Mesenchymal stem cell (in vitro differentiated cells and primary cell): Measurements from ENCODE around the gene FGF19.

Source experiments
- DNase-seq: peaks from one replicate; pipeline ENCODE4 v3.0.0-alpha.2; 2013
- H2AFZ ChIP-seq: one replicate; pipeline ENCODE4 v1.6.1; 2013; ENCODE audit warnings: low read depth, mild to moderate bottlenecking, control low read depth, inconsistent platforms, low read length, moderate library complexity
- H2AK5ac ChIP-seq: 2 replicates; pipeline ENCODE4 v1.6.1; 2013; ENCODE audit warnings: low read length, moderate library complexity, mild to moderate bottlenecking, inconsistent platforms; ENCODE audit not compliant: severe bottlenecking
- H2BK120ac ChIP-seq: one replicate; pipeline ENCODE4 v1.6.1; 2013; ENCODE audit warnings: low read depth, mild to moderate bottlenecking, inconsistent platforms, low read length, moderate library complexity
- H2BK12ac ChIP-seq, 2 experiments: one replicate each; pipeline ENCODE4 v1.6.1; 2013; ENCODE audit warnings: inconsistent platforms in 2 of 2, low read length in 2 of 2, mild to moderate bottlenecking in 2 of 2, moderate library complexity in 2 of 2, control low read depth in 1 of 2
- H2BK15ac ChIP-seq: one replicate; pipeline ENCODE4 v1.6.1; 2013; ENCODE audit warnings: mild to moderate bottlenecking, low read depth, inconsistent platforms; ENCODE audit not compliant: poor library complexity, severe bottlenecking
- H2BK5ac ChIP-seq: 2 replicates; pipeline ENCODE4 v1.6.1; 2013; ENCODE audit warnings: low read depth, mild to moderate bottlenecking, low read length, control low read depth, inconsistent platforms; ENCODE audit not compliant: poor library complexity, severe bottlenecking
- H3K14ac ChIP-seq, 2 experiments: one replicate each; pipeline ENCODE4 v1.6.1; 2013; ENCODE audit warnings: inconsistent platforms in 2 of 2, low read length in 2 of 2, control low read depth in 1 of 2, mild to moderate bottlenecking in 1 of 2, moderate library complexity in 1 of 2
- H3K18ac ChIP-seq, 2 experiments: one replicate each; pipeline ENCODE4 v1.6.1; 2013; ENCODE audit warnings: inconsistent platforms in 2 of 2, low read length in 2 of 2, control low read depth in 1 of 2, low read depth in 1 of 2, mild to moderate bottlenecking in 1 of 2
- H3K23ac ChIP-seq, 2 experiments: one replicate each; pipeline ENCODE4 v1.6.1; 2013; ENCODE audit warnings: inconsistent platforms in 2 of 2, low read length in 2 of 2, mild to moderate bottlenecking in 2 of 2, moderate library complexity in 2 of 2, control low read depth in 1 of 2
- H3K27ac ChIP-seq: 2 replicates; pipeline ENCODE4 v1.5.1; 2013; ENCODE audit warnings: mild to moderate bottlenecking, moderate library complexity, low read length, control low read depth, inconsistent platforms; ENCODE audit not compliant: poor library complexity, severe bottlenecking
- H3K27me3 ChIP-seq, 2 experiments: 2 replicates each; pipeline versions ENCODE4 v1.6.1 to v1.7.0; 2013; ENCODE audit warnings: low read length in 2 of 2, mild to moderate bottlenecking in 2 of 2, moderate library complexity in 2 of 2, control low read depth in 1 of 2, inconsistent platforms in 1 of 2; ENCODE audit not compliant: control insufficient read depth in 1 of 2, insufficient read depth in 1 of 2
- H3K36me3 ChIP-seq, 2 experiments: 2 replicates each; pipeline versions ENCODE4 v1.6.1 to v1.7.0; 2013; ENCODE audit warnings: low read length in 2 of 2, control low read depth in 1 of 2, inconsistent platforms in 1 of 2, low read depth in 1 of 2, mild to moderate bottlenecking in 1 of 2; ENCODE audit not compliant: insufficient read depth in 2 of 2, control insufficient read depth in 1 of 2
- H3K4ac ChIP-seq, 2 experiments: one replicate each; pipeline ENCODE4 v1.6.1; 2013; ENCODE audit warnings: inconsistent platforms in 2 of 2, low read length in 2 of 2, mild to moderate bottlenecking in 2 of 2, moderate library complexity in 2 of 2, control low read depth in 1 of 2, low read depth in 1 of 2
- H3K4me1 ChIP-seq: 2 replicates; pipeline ENCODE4 v1.6.1; 2013; ENCODE audit warnings: low read depth, low read length, control low read depth; ENCODE audit not compliant: control insufficient read depth, insufficient read depth
- H3K4me2 ChIP-seq: 2 replicates; pipeline ENCODE4 v1.6.1; 2013; ENCODE audit warnings: low read length, mild to moderate bottlenecking, inconsistent platforms; ENCODE audit not compliant: poor library complexity, severe bottlenecking
- H3K4me3 ChIP-seq, 2 experiments: 2 replicates each; pipeline versions ENCODE4 v1.5.1 to v1.7.0; 2013; ENCODE audit warnings: low read length in 2 of 2, mild to moderate bottlenecking in 2 of 2, control low read depth in 1 of 2, low read depth in 1 of 2; ENCODE audit not compliant: insufficient read depth in 1 of 2
- H3K79me1 ChIP-seq: replicated peaks from 2 replicates; pipeline ENCODE4 v1.6.1; 2013; ENCODE audit warnings: mild to moderate bottlenecking, control low read depth, low read length, inconsistent platforms; ENCODE audit not compliant: poor library complexity, severe bottlenecking
- H3K9ac ChIP-seq: 2 replicates; pipeline ENCODE4 v1.7.0; 2013; ENCODE audit warnings: mild to moderate bottlenecking, low read length, moderate library complexity
- H3K9me3 ChIP-seq: 2 replicates; pipeline ENCODE4 v1.7.0; 2013; ENCODE audit warnings: mild to moderate bottlenecking, low read length; ENCODE audit not compliant: control insufficient read depth
- H4K8ac ChIP-seq: one replicate; pipeline ENCODE4 v1.6.1; 2013; ENCODE audit warnings: inconsistent platforms, mild to moderate bottlenecking, low read length, moderate library complexity
- H4K91ac ChIP-seq: one replicate; pipeline ENCODE4 v1.6.1; 2013; ENCODE audit warnings: mild to moderate bottlenecking, low read length, inconsistent platforms
- WGBS: methylation state at CpG from one replicate; pipeline ENCODE4 v1.1.7; 2013; ENCODE audit warnings: mixed read lengths; 5-methylcytosine and 5-hydroxymethylcytosine counted together

FGF19 gene

DNA sequence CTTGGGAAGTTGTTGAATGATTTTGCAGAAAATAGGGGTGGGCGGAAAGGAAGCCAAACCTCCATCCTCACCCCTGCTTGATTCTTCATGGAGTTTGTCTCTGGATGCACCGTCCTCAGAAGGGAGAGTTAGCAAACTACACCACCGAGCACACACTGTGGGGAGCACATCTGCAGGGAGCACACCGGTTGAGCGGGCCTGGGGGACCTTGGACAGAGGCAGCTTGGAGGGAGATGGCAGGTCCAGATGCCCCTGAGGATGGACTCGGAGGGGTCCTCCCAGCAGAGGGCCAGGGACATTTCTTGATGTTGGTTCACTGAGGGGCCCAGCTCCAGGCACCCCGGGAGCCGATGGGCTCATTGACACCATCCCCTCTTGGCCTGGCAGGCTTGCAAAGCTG, 15.1 kb upstream of the FGF19 start:
- WGBS: 92% methylated on average over 7 of the region's 8 CpGs

DNA sequence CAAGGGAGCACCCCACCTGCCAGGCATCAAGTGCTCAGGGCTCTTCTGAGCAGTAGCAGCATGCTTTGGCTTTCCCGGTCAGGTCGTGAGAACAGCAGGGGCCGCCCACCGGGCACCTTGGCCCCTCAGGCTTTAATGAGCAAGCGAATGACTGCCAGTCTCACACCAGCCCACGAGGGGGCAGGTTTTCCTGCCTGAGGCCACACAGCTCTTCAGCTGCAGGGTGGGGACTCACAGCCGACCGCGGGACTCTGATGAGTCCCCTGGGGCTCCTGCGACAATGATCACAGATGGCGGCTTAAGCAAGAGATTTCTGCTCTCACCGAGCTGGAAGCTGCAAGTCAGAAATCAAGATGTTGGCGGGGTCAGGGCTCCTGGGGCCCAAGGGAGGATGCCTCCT, 14.3 kb upstream of the FGF19 start:
- Histone ChIP-seq H3K79me1 (no peaks in the 10 kb centered on the region), H2BK5ac (no peak overlapping the region), H2BK12ac (no peak overlapping the region), H3K27ac (no peak overlapping the region), H4K91ac (no peak overlapping the region), H2AK5ac (no peak overlapping the region), H3K4me1 (peaks cover 1% of the 10 kb centered on the region), H2BK15ac (no peak overlapping the region), H3K18ac (no peak overlapping the region), H3K4ac (no peak overlapping the region), H3K4me2 (no peak overlapping the region), H2AFZ (no peak overlapping the region), H3K9me3 (no peaks in the 10 kb centered on the region), H3K36me3 (no peaks in the 10 kb centered on the region), H3K4me3 (no peak overlapping the region), H3K9ac (no peak overlapping the region), H3K27me3 (peaks cover 56 to 79% of the 10 kb centered on the region in 2 experiments), H3K23ac (no peak overlapping the region), H2BK120ac (no peak overlapping the region), H3K14ac (no peak overlapping the region), H4K8ac (no peak overlapping the region)
- peak; percentile 58 for DNase-seq
- 2% methylated on average over 13 of the region's 13 CpGs for WGBS

More for the DNA sequence above, 15.1 kb upstream of the FGF19 start:
- Histone ChIP-seq H3K4me3 (no peak overlapping the region), H3K36me3 (no peaks in the 10 kb centered on the region), H3K27ac (no peak overlapping the region), H2AFZ (no peak overlapping the region), H3K23ac (no peak overlapping the region), H4K91ac (no peak overlapping the region), H3K4me1 (peaks cover 1% of the 10 kb centered on the region), H3K4ac (no peak overlapping the region), H4K8ac (no peak overlapping the region), H3K9ac (no peak overlapping the region), H2BK15ac (no peak overlapping the region), H2BK120ac (no peak overlapping the region), H3K18ac (no peak overlapping the region), H2BK5ac (no peak overlapping the region), H2BK12ac (no peak overlapping the region), H3K79me1 (no peaks in the 10 kb centered on the region), H2AK5ac (no peak overlapping the region), H3K4me2 (no peak overlapping the region), H3K9me3 (no peaks in the 10 kb centered on the region), H3K27me3 (peaks cover 56 to 86% of the 10 kb centered on the region in 2 experiments), H3K14ac (no peak overlapping the region)
- DNase-seq: no peak

DNA sequence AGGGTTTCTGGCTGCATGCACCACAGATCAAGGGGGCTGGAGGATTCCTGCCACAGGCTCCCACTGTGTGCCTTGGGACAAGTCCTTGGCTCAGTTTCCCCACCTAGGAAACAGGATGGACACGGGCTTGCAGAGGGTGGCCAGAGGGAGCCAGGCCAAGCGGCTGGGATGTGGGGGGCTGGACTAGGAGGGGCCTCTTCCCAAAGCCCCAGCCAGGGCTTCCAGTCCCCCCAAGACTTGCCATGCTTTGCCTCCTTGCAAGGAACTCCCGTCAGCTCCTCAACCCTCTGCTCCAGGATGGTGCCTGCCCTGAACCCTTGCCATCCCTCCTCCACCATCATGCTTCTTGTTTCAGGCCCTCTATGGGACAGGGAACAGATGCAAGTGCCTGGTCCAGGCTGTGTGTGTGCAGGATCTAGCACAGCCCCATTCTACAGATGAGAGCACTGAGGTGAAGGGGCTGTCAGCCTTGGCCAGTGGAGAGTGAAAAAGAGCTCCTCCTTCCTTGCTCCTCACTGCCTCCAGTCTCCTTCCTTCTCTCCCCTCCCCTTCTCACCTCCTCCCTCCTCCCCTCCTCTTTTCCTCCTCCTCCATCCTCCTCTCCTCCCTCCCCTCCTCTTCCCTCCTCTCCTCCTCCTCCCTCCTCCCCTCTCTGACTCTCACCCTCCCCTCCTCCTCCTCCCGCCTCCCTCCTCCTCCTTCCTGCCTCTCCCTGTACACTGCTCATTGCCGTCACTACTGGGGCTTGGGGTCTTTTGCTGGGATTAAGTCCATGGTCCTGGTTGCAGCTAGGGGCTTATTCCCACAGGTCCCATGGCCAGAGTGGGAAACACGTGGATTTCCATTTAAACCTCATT, 13.3 kb upstream of the FGF19 start:
- 67% methylated on average over 6 of the region's 6 CpGs for WGBS
- no peak overlapping the region for H2BK12ac ChIP-seq
- no peak overlapping the region for H2AFZ ChIP-seq
- no peak overlapping the region for H2BK120ac ChIP-seq
- H4K91ac ChIP-seq: no peak overlapping the region
- H2BK15ac ChIP-seq: no peak overlapping the region
- H3K9me3 ChIP-seq: no peaks in the 10 kb centered on the region
- no peak overlapping the region for H3K4ac ChIP-seq
- no peak overlapping the region for H3K9ac ChIP-seq
- no peak overlapping the region for H3K27ac ChIP-seq
- peaks cover 51 to 76% of the 10 kb centered on the region in 2 experiments for H3K27me3 ChIP-seq
- peaks cover 1% of the 10 kb centered on the region for H3K4me1 ChIP-seq
- DNase-seq: no peak
- H3K4me2 ChIP-seq: no peak overlapping the region
- H3K14ac ChIP-seq: no peak overlapping the region
- no peak overlapping the region for H2AK5ac ChIP-seq
- H3K79me1 ChIP-seq: no peaks in the 10 kb centered on the region
- H3K36me3 ChIP-seq: no peaks in the 10 kb centered on the region
- no peak overlapping the region for H3K4me3 ChIP-seq
- H3K18ac ChIP-seq: no peak overlapping the region
- H4K8ac ChIP-seq: no peak overlapping the region
- H2BK5ac ChIP-seq: no peak overlapping the region
- H3K23ac ChIP-seq: no peak overlapping the region

DNA sequence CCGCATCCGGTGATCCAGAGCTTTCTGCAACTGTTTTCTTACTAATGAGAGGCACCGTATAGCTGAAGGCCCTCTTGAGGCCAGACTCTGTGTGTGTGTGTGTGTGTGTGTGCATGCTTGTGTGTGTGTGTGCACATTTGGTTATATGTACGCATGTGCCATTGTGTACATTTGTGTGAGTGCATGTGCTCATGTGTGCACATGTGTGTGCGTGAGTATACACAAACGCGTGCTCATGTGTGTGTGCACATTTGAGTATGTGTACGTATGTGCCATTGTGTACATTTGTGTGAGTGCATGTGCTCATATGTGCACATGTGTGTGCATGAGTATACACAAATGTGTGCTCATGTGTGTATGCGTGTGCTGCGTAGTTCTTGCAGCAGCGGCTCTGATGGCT, 12.3 kb upstream of the FGF19 start:
- 86% methylated on average over 11 of the region's 11 CpGs for WGBS

More for the DNA sequence above, 12.3 kb upstream of the FGF19 start:
- Histone ChIP-seq H3K27ac (no peak overlapping the region), H2BK12ac (no peak overlapping the region), H3K79me1 (no peaks in the 10 kb centered on the region), H3K4me3 (no peak overlapping the region), H3K4me2 (no peak overlapping the region), H3K14ac (no peak overlapping the region), H4K8ac (no peak overlapping the region), H3K9ac (no peak overlapping the region), H3K9me3 (no peaks in the 10 kb centered on the region), H4K91ac (no peak overlapping the region), H2BK5ac (no peak overlapping the region), H2BK15ac (no peak overlapping the region), H3K4ac (no peak overlapping the region), H3K23ac (no peak overlapping the region), H2BK120ac (no peak overlapping the region), H3K27me3 (peaks cover 41 to 72% of the 10 kb centered on the region in 2 experiments), H2AFZ (no peak overlapping the region), H2AK5ac (no peak overlapping the region), H3K4me1 (peaks cover 1% of the 10 kb centered on the region), H3K18ac (no peak overlapping the region), H3K36me3 (no peaks in the 10 kb centered on the region)
- DNase-seq: no peak
